RWPE2 (cell line): ENCODE data around the gene LPCAT1.
A peak's percentile ranks its signal among the peaks of the same experiment; 100 is the strongest.

Experiments used
- ATAC-seq: fragments of 200-7000 bp; cut with Tn5 transposase; 3 replicates; pipeline ENCODE4 v1.9.1; 2021; ENCODE audit warnings: low read depth
- DNase-seq: peaks from one replicate; pipeline ENCODE4 v3.0.0-alpha.2; 2020; ENCODE audit warnings: low spot score
- H3K27ac ChIP-seq: fragments of 450-650 bp; 2 replicates; pipeline ENCODE4 v1.5.1; 2017; ENCODE audit warnings: mild to moderate bottlenecking; ENCODE audit not compliant: poor library complexity, severe bottlenecking
- H3K27me3 ChIP-seq: fragments of 250-450 bp; sonication (Bioruptor Pico); 2 replicates; pipeline ENCODE4 v1.5.1; 2021; ENCODE audit warnings: mild to moderate bottlenecking, moderate library complexity; ENCODE audit not compliant: insufficient read depth, poor library complexity, severe bottlenecking
- H3K36me3 ChIP-seq: fragments of 250-450 bp; sonication (Bioruptor Pico); 2 replicates; pipeline ENCODE4 v1.5.1; 2020; ENCODE audit warnings: low read depth, mild to moderate bottlenecking, moderate library complexity
- H3K4me1 ChIP-seq: fragments of 250-450 bp; sonication (Bioruptor Pico); 2 replicates; pipeline ENCODE4 v1.5.1; 2021; ENCODE audit warnings: mild to moderate bottlenecking, moderate library complexity; ENCODE audit not compliant: insufficient read depth, poor library complexity, severe bottlenecking
- H3K4me3 ChIP-seq: fragments of 250-450 bp; sonication (Bioruptor Pico); 2 replicates; pipeline ENCODE4 v1.5.1; 2021; ENCODE audit warnings: mild to moderate bottlenecking, moderate library complexity; ENCODE audit not compliant: severe bottlenecking
- H3K9me3 ChIP-seq: fragments of 250-450 bp; sonication (Bioruptor Pico); 2 replicates; pipeline ENCODE4 v1.5.1; 2021; ENCODE audit warnings: mild to moderate bottlenecking, moderate library complexity; ENCODE audit not compliant: severe bottlenecking
- TF ChIP-seq, protein P1 (sequence below): fragments of 450-650 bp; IDR thresholded peaks from one replicate; pipeline ENCODE4 v1.5.1; 2017; ENCODE audit warnings: mild to moderate bottlenecking, moderate library complexity; ENCODE audit not compliant: poor library complexity, severe bottlenecking

Gene LPCAT1

DNA sequence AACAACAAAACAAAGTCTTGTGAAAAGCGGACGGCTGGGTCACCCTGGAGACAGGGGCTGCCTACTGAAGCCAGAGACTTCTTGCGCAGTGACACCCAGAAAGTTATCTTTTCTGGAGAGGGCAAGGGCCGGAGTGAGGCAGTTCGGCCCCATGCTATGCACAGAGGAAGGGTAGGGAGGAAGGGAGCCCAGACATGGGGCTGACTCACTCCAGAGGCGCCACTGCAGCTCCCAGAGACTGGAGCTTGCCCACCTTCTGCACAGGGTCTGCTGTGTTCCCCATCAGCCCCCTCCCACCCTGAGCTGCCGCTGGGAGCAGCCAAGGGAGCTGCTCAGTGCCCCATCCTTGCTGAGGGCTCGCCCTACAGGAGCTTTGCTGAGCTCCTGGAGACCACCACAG is 91.9 kb downstream of the LPCAT1 start:
- DNase-seq (no peak), ATAC-seq (no peak; the same call in 2 of the 3 replicates)
- H3K36me3 ChIP-seq = no peaks in the 10 kb centered on the region
- H3K9me3 ChIP-seq = peaks cover 9% of the 10 kb centered on the region
- no peak overlapping the region for H3K27ac ChIP-seq
- no peaks in the 10 kb centered on the region for H3K4me1 ChIP-seq
- TF ChIP-seq, protein P1, sequence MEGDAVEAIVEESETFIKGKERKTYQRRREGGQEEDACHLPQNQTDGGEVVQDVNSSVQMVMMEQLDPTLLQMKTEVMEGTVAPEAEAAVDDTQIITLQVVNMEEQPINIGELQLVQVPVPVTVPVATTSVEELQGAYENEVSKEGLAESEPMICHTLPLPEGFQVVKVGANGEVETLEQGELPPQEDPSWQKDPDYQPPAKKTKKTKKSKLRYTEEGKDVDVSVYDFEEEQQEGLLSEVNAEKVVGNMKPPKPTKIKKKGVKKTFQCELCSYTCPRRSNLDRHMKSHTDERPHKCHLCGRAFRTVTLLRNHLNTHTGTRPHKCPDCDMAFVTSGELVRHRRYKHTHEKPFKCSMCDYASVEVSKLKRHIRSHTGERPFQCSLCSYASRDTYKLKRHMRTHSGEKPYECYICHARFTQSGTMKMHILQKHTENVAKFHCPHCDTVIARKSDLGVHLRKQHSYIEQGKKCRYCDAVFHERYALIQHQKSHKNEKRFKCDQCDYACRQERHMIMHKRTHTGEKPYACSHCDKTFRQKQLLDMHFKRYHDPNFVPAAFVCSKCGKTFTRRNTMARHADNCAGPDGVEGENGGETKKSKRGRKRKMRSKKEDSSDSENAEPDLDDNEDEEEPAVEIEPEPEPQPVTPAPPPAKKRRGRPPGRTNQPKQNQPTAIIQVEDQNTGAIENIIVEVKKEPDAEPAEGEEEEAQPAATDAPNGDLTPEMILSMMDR = no peak
- no peak overlapping the region for H3K4me3 ChIP-seq
- no peaks in the 10 kb centered on the region for H3K27me3 ChIP-seq

DNA sequence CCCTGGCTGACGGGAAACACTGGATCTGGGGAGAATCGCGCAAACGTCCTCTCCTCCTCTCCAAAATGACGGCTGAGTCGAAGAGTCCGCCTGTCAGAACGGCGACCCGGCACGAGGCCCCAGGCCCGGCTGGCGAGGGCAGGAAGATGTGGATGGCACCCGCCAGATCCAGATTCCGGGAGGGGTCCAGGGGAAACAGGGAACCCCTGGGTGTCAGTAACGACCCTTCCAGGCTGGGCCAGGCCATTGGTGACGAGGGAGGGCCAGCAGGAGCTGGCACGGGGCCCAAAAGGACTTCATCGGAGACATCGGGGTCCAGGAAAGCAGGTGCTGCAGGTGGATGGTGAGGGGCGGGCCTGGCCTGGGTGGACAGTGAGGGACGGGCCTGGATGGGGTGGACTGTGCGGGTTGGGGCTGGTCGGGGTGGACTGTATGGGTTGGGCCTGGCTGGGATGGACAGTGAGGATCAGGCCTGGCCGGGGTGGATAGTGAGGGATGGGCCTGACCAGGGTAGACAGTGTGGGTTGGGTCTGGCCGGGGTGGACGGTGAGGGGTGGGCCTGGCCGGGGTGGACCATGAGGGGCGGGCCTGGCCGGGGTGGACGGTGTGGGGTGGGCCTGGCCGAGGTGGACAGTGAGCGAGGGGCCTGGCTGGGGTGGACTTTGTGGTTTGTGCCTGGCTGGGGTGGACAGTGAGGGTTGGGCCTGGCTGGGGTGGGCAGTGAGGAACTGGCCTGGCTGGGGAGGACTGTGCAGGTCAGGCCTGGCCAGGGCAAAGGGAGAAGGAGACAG is 92.5 kb downstream of the LPCAT1 start:
- H3K4me3 ChIP-seq = no peak overlapping the region
- 0 out of 3 replicates have a peak, but pooled peaks have one; percentile 10 for ATAC-seq
- peak; percentile 76 for DNase-seq
- H3K4me1 ChIP-seq = no peaks in the 10 kb centered on the region
- TF ChIP-seq, protein P1 = no peak
- peaks cover 9% of the 10 kb centered on the region for H3K9me3 ChIP-seq
- H3K36me3 ChIP-seq = no peaks in the 10 kb centered on the region
- no peak overlapping the region for H3K27ac ChIP-seq
- H3K27me3 ChIP-seq = no peaks in the 10 kb centered on the region

DNA sequence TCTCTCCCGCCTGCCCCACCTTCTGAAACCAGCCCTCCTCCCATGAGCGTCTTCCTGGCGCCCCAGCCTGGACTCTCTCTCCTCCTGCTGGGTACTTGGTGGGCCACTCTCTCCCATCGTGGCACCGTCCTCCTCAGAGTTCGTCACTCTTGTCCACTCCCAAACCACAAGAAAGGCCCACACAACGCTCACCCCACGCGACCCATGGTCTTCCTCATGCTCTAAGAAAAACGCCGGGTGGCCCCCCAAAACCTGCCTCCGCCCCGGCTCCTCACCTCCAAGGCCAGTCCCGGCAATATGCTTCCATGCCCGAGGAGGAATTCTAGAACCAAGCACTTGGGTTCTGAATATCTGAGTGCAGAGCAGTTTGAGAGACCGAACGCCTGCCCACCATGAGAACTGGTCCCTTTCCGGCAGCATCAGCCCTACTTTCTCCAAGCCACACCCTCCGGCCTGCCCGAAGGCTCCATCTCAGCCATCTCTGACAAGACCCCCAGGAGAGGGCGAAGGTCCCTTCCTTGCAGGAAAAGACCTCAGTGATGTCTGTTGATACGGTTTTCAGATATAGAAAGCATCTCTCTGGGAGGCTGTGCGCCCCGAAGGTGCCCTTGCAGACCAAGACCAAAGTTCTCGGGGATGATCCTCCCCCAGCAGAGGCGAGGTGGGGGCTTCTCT is 93.5 kb downstream of the LPCAT1 start:
- Histone ChIP-seq H3K9me3 (peaks cover 9% of the 10 kb centered on the region), H3K4me1 (no peaks in the 10 kb centered on the region), H3K36me3 (no peaks in the 10 kb centered on the region), H3K27me3 (no peaks in the 10 kb centered on the region), H3K4me3 (no peak overlapping the region), H3K27ac (no peak overlapping the region)
- DNase-seq (peak; percentile 58), ATAC-seq (no peak)
- TF ChIP-seq, protein P1 = no peak

DNA sequence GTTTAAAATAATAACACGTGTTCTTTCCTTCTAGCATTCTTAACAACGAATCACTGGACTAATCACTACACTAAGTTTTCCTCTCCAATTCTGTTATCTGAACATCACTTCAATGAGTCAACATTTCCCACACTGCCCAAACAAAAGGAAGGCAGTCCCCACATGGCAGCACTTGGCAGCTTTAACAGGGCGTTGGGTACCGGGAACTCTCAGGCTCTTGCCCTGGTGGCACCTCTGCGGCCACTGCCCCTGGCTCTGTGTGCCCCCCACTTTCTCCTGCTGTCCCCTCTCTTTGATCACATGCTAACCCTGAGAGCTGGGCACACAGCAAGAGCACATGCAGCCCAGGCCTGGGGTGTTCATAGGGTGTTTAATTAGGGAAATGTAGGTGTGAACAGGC is 94.3 kb downstream of the LPCAT1 start:
- Histone ChIP-seq H3K36me3 (no peaks in the 10 kb centered on the region), H3K4me1 (no peaks in the 10 kb centered on the region), H3K27ac (no peak overlapping the region), H3K27me3 (no peaks in the 10 kb centered on the region), H3K4me3 (no peak overlapping the region), H3K9me3 (peaks cover 9% of the 10 kb centered on the region)
- ATAC-seq (no peak), DNase-seq (peak; percentile 57)
- TF ChIP-seq, protein P1 = no peak
